Right lobe of liver (tissue), 4 donors: Measurements from ENCODE around the gene DENND1B.

Experiments used
- POLR2A ChIP-seq: fragments of 450-650 bp; IDR thresholded peaks from one replicate; pipeline ENCODE4 v1.6.1; 2017; ENCODE audit warnings: antibody characterized with exemption, mild to moderate bottlenecking
- TF ChIP-seq, protein P1 (sequence below), 4 donors: fragments of 200-600 bp in 3 of 4; fragments of 450-650 bp in 1 of 4; IDR thresholded peaks; one replicate each; pipeline versions ENCODE4 v1.5.1 to v1.8.0; 2016 to 2022; ENCODE audit warnings: antibody characterized with exemption in 4 of 4, mild to moderate bottlenecking in 2 of 4
- donor health status: DM: no; HTN: no; CAD: no.
- donor health status: DM: no; HTN: no; CAD: no.
- donor health status: DM: no; HTN: yes; CAD: no.

GRCh38 chr1:197677752-197678295, 97.5 kb downstream of the DENND1B start:
- TF ChIP-seq, protein P1, sequence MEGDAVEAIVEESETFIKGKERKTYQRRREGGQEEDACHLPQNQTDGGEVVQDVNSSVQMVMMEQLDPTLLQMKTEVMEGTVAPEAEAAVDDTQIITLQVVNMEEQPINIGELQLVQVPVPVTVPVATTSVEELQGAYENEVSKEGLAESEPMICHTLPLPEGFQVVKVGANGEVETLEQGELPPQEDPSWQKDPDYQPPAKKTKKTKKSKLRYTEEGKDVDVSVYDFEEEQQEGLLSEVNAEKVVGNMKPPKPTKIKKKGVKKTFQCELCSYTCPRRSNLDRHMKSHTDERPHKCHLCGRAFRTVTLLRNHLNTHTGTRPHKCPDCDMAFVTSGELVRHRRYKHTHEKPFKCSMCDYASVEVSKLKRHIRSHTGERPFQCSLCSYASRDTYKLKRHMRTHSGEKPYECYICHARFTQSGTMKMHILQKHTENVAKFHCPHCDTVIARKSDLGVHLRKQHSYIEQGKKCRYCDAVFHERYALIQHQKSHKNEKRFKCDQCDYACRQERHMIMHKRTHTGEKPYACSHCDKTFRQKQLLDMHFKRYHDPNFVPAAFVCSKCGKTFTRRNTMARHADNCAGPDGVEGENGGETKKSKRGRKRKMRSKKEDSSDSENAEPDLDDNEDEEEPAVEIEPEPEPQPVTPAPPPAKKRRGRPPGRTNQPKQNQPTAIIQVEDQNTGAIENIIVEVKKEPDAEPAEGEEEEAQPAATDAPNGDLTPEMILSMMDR (IDR thresholded peaks at IDR 0.05): no peak
- TF ChIP-seq POLR2A: no peak
